AG08395 (cell line): ENCODE measurements around the gene PSMG4.

Experiments
- DNase-seq: peaks from one replicate; pipeline ENCODE4 v3.0.0; 2012; ENCODE audit warnings: mixed read lengths, low spot score

The PSMG4 gene

GRCh38 chr6:3310703-3311102 lies 52.0 kb downstream of the PSMG4 start:
- no peak for DNase-seq

- no peak for DNase-seq
Measured at GRCh38 chr6:3311826-3312225, 53.1 kb downstream of the PSMG4 start.

- no peak for DNase-seq
Measured at GRCh38 chr6:3312604-3313231, 54.0 kb downstream of the PSMG4 start.

- DNase-seq: no peak
Measured at GRCh38 chr6:3314176-3314575, 55.4 kb downstream of the PSMG4 start.

- DNase-seq: no peak
Measured at GRCh38 chr6:3314621-3315467, 56.1 kb downstream of the PSMG4 start.

- no peak for DNase-seq
Measured at GRCh38 chr6:3315841-3316240, 57.1 kb downstream of the PSMG4 start.

GRCh38 chr6:3316331-3316730 lies 57.6 kb downstream of the PSMG4 start:
- no peak for DNase-seq

GRCh38 chr6:3316818-3317217 lies 58.1 kb downstream of the PSMG4 start:
- DNase-seq: no peak
